Gastroesophageal sphincter (tissue), 4 donors: ENCODE data around the gene CD86. TPM values are rescaled to one million over a fixed set of nuclear protein-coding genes. Genes with fewer than 3 reads are reported as not detected.

Experiments
- ATAC-seq: fragments of 150-250 bp; one replicate; pipeline ENCODE4 v1.9.1; 2016; ENCODE audit warnings: mild to moderate bottlenecking, moderate library complexity
- H3K27ac ChIP-seq, 4 donors: fragments of 200-600 bp; sonication (generic) in 3 of 4; 1 replicate in 3 of 4; 2 replicates in 1 of 4; pipeline ENCODE4 v1.5.1; 2016 to 2019
- H3K27me3 ChIP-seq: fragments of 200-600 bp; sonication (generic); one replicate; pipeline ENCODE4 v1.5.1; 2019
- H3K36me3 ChIP-seq, 2 donors: fragments of 200-600 bp; sonication (generic); one replicate each; pipeline ENCODE4 v1.5.1; 2019; ENCODE audit warnings: control low read depth in 1 of 2
- H3K4me1 ChIP-seq, 3 donors: fragments of 200-600 bp; sonication (generic); 1 replicate in 2 of 3; 2 replicates in 1 of 3; pipeline ENCODE4 v1.5.1; 2016 to 2019; ENCODE audit warnings: control low read depth in 2 of 3
- H3K4me3 ChIP-seq, 2 donors: fragments of 200-600 bp; sonication (generic); one replicate each; pipeline ENCODE4 v1.5.1; 2019; ENCODE audit warnings: mild to moderate bottlenecking in 1 of 2, moderate library complexity in 1 of 2
- H3K9me3 ChIP-seq, 3 donors: fragments of 200-600 bp; sonication (generic); one replicate each; pipeline ENCODE4 v1.5.1; 2017 to 2019; ENCODE audit warnings: control low read depth in 2 of 3
- EP300 ChIP-seq: sonication (generic); formaldehyde crosslinking; IDR thresholded peaks from one replicate; pipeline ENCODE4 v1.6.1; 2017; ENCODE audit warnings: antibody characterized with exemption, mild to moderate bottlenecking
- POLR2A ChIP-seq, 2 donors: fragments of 450-650 bp; IDR thresholded peaks; one replicate each; pipeline ENCODE4 v1.6.1; 2017; ENCODE audit warnings: antibody characterized with exemption in 2 of 2, mild to moderate bottlenecking in 2 of 2, moderate library complexity in 1 of 2
- POLR2AphosphoS5 ChIP-seq: sonication (generic); formaldehyde crosslinking; IDR thresholded peaks from one replicate; pipeline ENCODE4 v1.6.1; 2017; ENCODE audit warnings: antibody characterized with exemption
- WGBS, 2 donors: methylation state at CpG; one replicate each; pipeline ENCODE4 v1.1.5; 2018; ENCODE audit warnings: low coverage in 1 of 2; 5-methylcytosine and 5-hydroxymethylcytosine counted together
- total RNA-seq, 4 donors: library from RNA; depleted of rRNA; stranded (reverse); fragments of >200 nt; gene quantifications; one replicate each; pipeline ENCODE4 v1.1.0, GENCODE V29; 2016
- TF ChIP-seq, protein P1 (sequence below), 4 experiments: fragments of 200-600 bp in 2 of 4; fragments of 450-650 bp in 2 of 4; sonication (generic) in 1 of 4; IDR thresholded peaks; one replicate each; pipeline ENCODE4 v1.5.1; 2017 to 2019; ENCODE audit warnings: antibody characterized with exemption in 4 of 4, mild to moderate bottlenecking in 2 of 4, moderate library complexity in 2 of 4

CD86 gene
- total RNA-seq, 4 donors from 2014 or later, result 1.4 to 6.6 (median 3.2) TPM

DNA sequence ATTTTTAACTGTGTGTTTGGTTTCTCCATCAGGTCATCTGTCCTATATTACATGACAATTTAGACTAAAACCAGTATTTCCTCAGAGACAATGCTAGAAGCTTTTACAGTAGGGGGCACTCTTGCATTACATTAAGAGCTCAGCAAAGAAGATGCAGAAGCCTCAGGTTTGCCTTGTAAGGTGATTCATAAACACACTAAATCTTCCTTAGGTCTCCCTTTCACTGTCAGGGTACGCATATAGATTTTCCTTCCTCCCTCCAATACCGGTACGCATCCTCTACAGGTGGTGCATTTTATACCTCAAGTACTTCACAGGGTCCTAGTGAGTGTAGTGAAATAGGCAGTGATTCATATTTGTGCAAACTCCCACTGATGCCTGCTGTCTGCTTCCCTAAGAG, 46.5 kb downstream of the CD86 start:
- Histone ChIP-seq H3K4me1 (no peaks in the 10 kb centered on the region), H3K9me3 (no peaks in the 10 kb centered on the region), H3K27me3 (peaks cover 5% of the 10 kb centered on the region), H3K4me3 (no peak overlapping the region), H3K27ac (no peak overlapping the region), H3K36me3 (no peaks in the 10 kb centered on the region)
- TF ChIP-seq EP300, result no peak
- TF ChIP-seq, protein P1, sequence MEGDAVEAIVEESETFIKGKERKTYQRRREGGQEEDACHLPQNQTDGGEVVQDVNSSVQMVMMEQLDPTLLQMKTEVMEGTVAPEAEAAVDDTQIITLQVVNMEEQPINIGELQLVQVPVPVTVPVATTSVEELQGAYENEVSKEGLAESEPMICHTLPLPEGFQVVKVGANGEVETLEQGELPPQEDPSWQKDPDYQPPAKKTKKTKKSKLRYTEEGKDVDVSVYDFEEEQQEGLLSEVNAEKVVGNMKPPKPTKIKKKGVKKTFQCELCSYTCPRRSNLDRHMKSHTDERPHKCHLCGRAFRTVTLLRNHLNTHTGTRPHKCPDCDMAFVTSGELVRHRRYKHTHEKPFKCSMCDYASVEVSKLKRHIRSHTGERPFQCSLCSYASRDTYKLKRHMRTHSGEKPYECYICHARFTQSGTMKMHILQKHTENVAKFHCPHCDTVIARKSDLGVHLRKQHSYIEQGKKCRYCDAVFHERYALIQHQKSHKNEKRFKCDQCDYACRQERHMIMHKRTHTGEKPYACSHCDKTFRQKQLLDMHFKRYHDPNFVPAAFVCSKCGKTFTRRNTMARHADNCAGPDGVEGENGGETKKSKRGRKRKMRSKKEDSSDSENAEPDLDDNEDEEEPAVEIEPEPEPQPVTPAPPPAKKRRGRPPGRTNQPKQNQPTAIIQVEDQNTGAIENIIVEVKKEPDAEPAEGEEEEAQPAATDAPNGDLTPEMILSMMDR (IDR thresholded peaks at IDR 0.05), result peak in 3 of 4 experiments; percentile 21 to 27 (median 23)
- WGBS, 2 donors, result 14 to 34% methylated on average over 3 of the region's 3 CpGs
- no peak for ATAC-seq

DNA sequence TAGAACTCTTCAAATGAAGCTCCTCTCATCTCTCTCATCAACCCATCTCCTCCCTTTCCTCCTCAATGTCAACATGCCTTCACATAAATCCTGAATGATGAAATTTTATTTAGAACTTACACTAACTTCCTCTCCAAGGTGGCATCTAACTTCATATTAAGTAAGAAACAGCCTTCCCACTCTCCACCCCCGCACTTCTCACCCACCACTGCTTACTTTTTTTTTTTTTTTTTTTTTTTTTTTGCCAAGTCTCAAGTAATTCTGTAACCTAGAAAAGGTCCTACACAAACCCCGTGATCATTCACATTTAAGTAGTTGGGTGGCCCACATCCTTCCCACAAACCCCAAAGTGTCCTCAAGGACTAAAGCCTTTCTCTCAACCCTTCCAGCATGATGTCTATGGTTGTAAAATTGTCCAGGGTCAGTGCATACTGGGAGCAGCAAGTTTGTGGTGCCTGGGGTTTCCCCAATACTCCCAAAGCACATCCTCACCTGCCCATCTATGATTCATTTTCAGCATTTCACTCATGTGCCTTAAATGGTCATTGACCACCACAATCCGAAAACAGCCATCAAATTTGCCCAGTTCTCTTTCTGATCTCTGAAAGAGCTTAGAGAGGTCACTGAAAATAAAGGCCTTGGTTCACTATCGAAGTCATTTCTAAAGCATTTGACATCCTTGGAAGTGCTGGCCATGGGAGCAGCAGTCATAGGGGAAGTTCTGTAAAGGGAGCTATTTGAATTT, 47.2 kb downstream of the CD86 start:
- TF ChIP-seq EP300, result no peak
- TF ChIP-seq, protein P1 (IDR thresholded peaks at IDR 0.05), result no peak
- TF ChIP-seq POLR2A (IDR thresholded peaks at IDR 0.05), result no peak
- TF ChIP-seq POLR2AphosphoS5, result no peak
- no peak overlapping the region for H3K27ac ChIP-seq
- WGBS, 2 donors, result 83 to 100% methylated on average over 1 to 3 of the region's 4 CpGs
- H3K4me3 ChIP-seq, result no peak overlapping the region
- peaks cover 3% of the 10 kb centered on the region for H3K27me3 ChIP-seq
- no peaks in the 10 kb centered on the region for H3K36me3 ChIP-seq
- H3K9me3 ChIP-seq, result no peaks in the 10 kb centered on the region
- ATAC-seq, result no peak
- no peaks in the 10 kb centered on the region for H3K4me1 ChIP-seq

DNA sequence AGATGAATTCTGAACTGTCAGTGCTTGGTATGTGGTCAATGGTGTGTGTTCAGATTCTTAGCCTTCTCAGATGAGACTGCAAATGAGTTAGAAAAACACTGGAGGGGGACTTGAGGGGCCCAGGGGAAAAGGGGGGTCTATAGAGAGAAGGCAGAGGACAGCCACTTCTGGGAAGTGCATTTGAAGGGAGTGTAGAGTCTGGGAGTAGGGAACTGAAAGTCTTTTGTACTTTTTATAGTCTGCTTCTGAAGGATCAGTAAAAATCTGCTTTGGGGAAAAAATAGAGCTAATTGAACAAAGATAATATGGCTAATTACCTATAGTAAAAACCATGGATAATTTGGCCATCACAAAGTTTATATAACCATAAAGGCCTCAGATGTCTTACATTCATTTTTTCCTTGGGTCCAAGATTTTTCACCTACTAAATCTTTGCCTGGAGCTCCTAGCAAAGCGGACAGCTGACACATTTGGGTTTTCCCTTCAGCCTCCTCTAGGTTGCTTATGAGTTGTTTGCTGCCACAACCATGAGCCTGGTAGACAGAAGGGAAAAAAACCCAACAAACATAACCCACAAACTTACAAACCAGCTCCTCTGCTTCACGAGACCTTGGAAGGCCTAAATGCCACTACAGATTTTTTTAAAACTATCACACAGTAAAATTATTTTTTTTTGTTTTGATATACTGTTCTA, 48.8 kb downstream of the CD86 start:
- Histone ChIP-seq H3K36me3 (no peaks in the 10 kb centered on the region), H3K4me3 (no peak overlapping the region), H3K4me1 (no peaks in the 10 kb centered on the region), H3K27ac (no peak overlapping the region), H3K27me3 (no peaks in the 10 kb centered on the region), H3K9me3 (no peaks in the 10 kb centered on the region)
- TF ChIP-seq EP300 (no peak), POLR2AphosphoS5 (no peak), POLR2A (IDR thresholded peaks at IDR 0.05) (no peak)
- TF ChIP-seq, protein P1 (IDR thresholded peaks at IDR 0.05), result no peak
- 81 to 90% methylated on average over 1 to 2 of the region's 2 CpGs for WGBS, 2 donors
- ATAC-seq, result no peak

DNA sequence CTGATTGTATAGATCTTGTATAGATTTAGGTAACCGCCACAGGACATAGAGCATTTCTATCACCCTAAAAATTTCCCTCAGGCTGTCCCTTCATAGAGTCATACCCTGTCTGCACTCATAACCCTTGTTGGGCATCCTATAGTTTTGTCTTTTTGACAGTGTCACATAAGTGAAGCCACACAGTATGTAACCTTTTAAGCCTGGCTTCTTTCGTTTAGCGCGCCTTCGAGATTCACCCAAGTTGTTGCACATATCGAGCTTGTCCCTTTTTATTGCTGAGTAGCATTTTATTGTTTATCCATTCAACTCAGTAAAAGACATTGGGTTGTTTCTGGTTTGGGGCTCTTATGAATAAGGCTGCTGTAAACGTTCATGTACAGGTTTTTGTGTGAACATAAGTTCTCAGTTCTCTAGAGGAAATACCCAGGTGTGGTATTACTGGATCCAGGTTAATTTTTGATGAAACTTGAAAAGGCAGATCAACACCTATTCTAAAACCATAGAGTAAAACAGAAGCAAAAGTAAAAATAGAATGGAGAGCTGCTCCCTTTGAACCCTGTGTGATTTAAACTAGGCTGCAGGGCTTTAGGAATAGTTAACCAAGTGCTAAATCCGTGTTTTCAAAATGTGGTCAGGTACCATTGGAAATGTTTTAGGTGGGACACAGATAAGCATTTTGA, 49.5 kb downstream of the CD86 start:
- H3K36me3 ChIP-seq, result no peaks in the 10 kb centered on the region
- ATAC-seq, result no peak
- WGBS, 2 donors, result 80 to 86% methylated on average over 7 to 8 of the region's 8 CpGs
- no peaks in the 10 kb centered on the region for H3K27me3 ChIP-seq
- TF ChIP-seq EP300 (no peak), POLR2AphosphoS5 (no peak), POLR2A (IDR thresholded peaks at IDR 0.05) (no peak)
- TF ChIP-seq, protein P1 (IDR thresholded peaks at IDR 0.05), result no peak
- no peaks in the 10 kb centered on the region for H3K9me3 ChIP-seq
- H3K27ac ChIP-seq, result no peak overlapping the region
- no peaks in the 10 kb centered on the region for H3K4me1 ChIP-seq
- H3K4me3 ChIP-seq, result no peak overlapping the region
